ENCODE measurements around the gene CARS2.

DNA sequence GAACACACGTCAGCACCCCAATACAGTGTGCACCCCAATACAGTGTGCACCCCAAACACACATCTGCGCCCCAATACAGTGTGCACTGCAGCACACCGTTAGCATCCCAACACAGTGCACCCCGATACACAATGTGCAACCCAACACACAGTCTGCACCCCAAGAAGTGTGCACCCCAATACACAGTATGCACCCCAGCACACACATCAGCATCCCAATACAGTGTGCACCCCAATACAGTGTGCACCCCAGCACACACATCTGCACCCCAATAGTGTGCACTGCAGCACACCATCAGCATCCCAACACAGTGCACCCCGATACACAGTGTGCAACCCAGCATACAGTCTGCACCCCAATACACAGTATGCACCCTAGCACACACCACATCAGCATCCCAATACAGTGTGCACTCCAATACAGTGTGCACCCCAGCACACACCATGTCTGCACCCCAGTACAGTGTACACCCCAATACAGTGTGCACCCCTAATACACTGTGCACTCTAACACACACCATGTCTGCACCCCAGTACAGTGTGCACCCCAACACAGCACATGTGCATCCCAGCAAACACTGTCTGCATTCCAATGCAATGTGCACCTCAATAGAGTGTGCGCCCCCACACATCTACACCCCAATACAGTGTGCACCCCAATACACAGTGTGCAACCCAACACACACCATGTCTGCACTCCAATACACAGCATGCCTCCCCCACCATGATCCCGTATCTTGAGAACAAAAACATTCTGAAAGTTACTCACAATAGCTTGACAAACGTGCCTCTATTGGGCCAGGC is 855 bp upstream of the CARS2 start:
- TF ChIP-seq, protein P1, sequence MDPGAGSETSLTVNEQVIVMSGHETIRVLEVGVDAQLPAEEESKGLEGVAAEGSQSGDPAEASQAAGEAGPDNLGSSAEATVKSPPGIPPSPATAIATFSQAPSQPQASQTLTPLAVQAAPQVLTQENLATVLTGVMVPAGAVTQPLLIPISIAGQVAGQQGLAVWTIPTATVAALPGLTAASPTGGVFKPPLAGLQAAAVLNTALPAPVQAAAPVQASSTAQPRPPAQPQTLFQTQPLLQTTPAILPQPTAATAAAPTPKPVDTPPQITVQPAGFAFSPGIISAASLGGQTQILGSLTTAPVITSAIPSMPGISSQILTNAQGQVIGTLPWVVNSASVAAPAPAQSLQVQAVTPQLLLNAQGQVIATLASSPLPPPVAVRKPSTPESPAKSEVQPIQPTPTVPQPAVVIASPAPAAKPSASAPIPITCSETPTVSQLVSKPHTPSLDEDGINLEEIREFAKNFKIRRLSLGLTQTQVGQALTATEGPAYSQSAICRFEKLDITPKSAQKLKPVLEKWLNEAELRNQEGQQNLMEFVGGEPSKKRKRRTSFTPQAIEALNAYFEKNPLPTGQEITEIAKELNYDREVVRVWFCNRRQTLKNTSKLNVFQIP (CRISPR knock-in tag; IDR thresholded peaks at IDR 0.05; ENCODE audit: borderline replicate concordance, low read depth), result no peak
- no peak for TF ChIP-seq ZFP30 (CRISPR knock-in tag; IDR thresholded peaks at IDR 0.05)
- TF ChIP-seq RARB (CRISPR knock-in tag; IDR thresholded peaks at IDR 0.05), result no peak
- TF ChIP-seq, protein P2, sequence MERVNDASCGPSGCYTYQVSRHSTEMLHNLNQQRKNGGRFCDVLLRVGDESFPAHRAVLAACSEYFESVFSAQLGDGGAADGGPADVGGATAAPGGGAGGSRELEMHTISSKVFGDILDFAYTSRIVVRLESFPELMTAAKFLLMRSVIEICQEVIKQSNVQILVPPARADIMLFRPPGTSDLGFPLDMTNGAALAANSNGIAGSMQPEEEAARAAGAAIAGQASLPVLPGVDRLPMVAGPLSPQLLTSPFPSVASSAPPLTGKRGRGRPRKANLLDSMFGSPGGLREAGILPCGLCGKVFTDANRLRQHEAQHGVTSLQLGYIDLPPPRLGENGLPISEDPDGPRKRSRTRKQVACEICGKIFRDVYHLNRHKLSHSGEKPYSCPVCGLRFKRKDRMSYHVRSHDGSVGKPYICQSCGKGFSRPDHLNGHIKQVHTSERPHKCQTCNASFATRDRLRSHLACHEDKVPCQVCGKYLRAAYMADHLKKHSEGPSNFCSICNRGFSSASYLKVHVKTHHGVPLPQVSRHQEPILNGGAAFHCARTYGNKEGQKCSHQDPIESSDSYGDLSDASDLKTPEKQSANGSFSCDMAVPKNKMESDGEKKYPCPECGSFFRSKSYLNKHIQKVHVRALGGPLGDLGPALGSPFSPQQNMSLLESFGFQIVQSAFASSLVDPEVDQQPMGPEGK (CRISPR knock-in tag; IDR thresholded peaks at IDR 0.05; ENCODE audit: borderline replicate concordance), result no peak
- no peak for TF ChIP-seq PPARA (CRISPR knock-in tag; IDR thresholded peaks at IDR 0.05; ENCODE audit: borderline replicate concordance)
- TF ChIP-seq TOX (CRISPR knock-in tag; IDR thresholded peaks at IDR 0.05; ENCODE audit: borderline replicate concordance), result no peak
- no peak for TF ChIP-seq SNAI2 (CRISPR knock-in tag; IDR thresholded peaks at IDR 0.05)
- TF ChIP-seq CREB5 (CRISPR knock-in tag; IDR thresholded peaks at IDR 0.05; ENCODE audit: low read depth), result no peak
- no peak for TF ChIP-seq ISL1 (CRISPR knock-in tag; IDR thresholded peaks at IDR 0.05)
- TF ChIP-seq ZNF565 (CRISPR knock-in tag; conservative IDR thresholded peaks at IDR 0.05; ENCODE audit: low read depth), result no peak
- no peak for TF ChIP-seq ZNF8 (CRISPR knock-in tag; IDR thresholded peaks at IDR 0.05)
- TF ChIP-seq GLIS3 (CRISPR knock-in tag; IDR thresholded peaks at IDR 0.05), result no peak
- no peak for TF ChIP-seq ZC3H10 (CRISPR knock-in tag; IDR thresholded peaks at IDR 0.05)
